Stimulated activated naive CD4-positive, alpha-beta T cell treated with Interleukin-2 at 50 U/mL for 16 hours (primary cell): ENCODE measurements around the gene COA8.

Experiments
- DNase-seq: peaks from one replicate; lab custom pipeline; 2025; lab: John Stamatoyannopoulos, UW

COA8 gene

DNA sequence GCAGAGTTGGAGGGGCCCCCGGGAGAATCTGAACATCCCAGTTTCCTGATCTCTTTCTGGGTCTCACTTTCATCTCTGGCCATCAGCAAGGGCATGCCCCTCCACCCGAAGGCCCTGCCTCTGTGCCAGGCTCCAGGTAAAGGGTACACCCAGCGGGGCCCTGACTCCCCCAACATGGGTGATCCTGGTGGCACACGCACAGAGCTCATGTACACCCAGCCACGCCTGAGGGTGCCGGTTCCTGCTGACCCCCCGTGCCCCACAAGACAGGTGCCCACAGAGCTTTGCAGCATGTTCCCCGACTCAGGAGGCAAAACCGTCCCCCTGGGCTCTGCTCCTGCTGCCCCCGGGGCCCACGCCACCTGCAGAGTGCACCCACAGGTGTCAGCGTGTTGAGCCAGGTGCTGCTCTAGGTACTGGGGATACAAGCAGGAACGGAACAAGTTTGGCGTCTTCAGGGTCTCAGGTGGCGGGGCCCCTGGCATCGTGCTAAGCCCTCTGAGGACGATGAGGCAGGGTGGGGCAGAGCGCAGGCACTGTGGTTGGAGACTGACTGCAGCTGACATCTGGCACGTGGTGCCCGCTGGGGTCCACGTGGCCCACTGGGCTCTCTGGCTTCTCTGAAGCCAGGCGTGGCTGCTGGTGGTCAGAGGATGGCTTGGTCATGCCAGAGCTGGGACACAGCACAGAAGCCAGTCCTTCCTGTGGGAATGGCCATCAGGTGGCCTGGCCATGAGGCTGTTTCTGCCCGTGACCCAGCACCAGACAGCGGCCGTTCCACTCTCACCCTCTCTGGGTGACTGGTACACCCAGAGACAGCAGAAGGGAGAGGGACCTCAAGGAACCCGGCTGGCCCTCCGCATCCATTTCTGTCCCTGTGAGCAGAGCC is 14.1 kb upstream of the COA8 start:
- DNase-seq: no peak

DNA sequence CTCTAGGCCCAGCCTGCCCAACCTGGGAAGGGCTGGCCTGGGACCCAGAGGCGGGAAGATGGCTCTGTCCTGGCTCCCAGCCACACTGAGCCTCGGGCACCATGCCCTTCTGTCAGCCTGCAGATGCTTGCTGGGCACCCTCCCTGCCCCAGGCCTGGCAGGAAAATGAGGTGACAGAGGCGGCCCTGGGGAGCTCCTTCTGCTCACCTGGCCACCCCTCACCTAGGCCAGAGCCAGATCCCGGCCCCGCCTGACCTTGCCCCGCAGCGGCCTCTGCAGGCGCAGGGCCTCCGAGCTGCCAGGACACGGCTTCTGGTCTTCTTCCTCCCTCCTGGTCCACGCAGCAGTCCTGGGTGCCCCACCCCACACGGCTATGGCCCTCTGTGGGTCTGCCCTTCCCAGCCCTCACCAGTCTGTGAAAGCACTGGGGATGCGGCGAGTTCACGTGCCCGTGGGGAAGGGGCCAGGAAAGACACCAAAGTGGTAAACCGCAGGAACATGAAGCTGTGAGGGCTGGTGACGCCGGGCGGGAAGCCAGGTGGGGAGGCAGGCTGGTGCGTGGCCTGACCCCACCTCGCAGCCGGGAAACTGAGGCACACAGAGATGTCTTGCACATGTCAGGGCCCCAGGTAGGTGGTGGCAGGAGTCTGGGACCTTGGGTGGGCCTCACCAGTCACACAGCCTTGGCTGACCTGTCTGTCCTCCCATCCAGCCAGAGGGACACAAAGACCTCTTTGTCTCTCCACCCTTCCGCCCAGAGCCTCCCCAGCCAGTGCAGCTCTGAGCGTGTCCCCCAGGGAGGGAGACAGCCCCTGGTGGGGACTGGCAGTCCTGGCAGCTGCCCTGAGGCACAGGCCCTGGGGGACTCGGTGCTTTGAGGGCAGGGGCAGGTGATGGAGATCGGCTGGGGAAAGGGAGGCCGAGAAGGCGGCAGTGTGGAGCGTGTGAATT is 13.1 kb upstream of the COA8 start:
- DNase-seq: no peak

- DNase-seq: no peak
Measured at GRCh38 chr14:103550451-103551337, 12.1 kb upstream of the COA8 start.

GRCh38 chr14:103551338-103551762 is 11.4 kb upstream of the COA8 start:
- DNase-seq: no peak

- DNase-seq: no peak
Measured at GRCh38 chr14:103552011-103552845, 10.5 kb upstream of the COA8 start.

GRCh38 chr14:103552846-103553210 is 9.9 kb upstream of the COA8 start:
- DNase-seq: no peak

DNA sequence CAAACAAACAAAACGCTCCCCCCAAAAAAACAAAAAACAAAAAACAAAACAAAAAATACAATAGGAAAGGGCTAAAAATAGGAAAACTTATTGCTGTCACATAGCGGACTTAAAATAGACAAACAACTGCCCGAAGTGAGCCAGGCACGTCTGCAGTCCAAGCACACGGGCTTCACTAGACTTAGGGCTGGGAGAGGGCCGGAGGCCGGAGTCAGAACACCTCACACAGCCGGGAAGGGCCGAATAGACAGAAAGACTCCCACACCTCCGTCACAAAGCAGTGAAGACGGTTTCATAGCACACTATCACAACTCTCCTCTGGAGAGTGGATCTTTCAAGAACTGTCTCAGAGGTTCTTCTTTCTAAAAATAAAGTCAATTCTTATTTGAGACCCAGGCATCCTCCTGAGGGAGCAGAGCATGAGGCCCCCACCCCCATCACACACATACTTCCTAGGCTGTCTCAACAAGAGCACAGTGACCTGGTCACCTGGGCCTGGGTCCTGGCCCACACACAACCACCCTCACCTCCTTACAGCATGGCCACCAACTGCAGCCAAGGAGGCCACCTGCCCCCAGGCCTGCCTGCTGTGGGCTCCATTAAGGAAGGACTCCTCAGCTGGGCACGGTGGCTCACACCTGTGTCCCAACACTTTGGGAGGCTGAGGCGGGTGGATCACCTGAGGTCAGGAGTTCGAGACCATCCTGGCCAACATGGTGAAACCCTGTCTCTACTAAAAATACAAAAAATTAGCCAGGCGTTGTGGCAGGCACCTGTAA is 7.0 kb upstream of the COA8 start:
- DNase-seq: no peak

DNA sequence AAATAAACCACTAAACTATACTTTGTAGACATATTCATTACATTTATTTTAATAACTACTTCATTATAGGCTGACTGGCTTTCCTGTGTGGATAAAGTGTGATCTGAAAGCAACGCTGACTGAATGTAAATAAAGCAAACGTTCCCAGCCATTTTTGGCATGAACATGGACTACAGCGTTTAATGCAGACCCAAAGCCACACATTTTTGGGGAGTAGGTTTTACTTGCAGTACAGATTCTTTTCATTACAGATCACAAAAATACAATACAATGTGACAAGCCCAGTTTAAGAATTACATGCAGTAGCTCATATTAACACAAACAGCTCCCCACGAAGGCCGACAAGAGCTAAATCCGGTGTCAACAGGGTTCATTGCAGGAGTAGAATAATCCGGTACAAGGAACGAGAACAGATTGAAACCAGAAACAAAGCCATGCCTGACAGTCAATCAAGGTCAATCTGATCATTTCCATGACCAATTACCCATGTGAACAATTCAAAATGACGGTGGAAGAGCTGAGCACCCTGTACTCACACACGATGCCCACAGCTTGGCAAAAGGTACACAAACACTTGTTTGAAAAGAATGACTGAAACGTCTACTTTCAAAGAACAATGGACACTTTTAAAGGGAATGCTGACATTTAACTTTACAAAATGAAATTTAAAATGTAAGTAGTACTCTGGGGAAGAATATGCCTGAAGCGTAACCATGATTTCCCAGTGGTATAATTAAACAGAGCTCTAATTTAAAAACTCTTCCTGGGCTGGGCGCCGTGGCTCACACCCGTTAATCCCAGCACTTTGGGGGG is 5.6 kb upstream of the COA8 start:
- no peak for DNase-seq

DNA sequence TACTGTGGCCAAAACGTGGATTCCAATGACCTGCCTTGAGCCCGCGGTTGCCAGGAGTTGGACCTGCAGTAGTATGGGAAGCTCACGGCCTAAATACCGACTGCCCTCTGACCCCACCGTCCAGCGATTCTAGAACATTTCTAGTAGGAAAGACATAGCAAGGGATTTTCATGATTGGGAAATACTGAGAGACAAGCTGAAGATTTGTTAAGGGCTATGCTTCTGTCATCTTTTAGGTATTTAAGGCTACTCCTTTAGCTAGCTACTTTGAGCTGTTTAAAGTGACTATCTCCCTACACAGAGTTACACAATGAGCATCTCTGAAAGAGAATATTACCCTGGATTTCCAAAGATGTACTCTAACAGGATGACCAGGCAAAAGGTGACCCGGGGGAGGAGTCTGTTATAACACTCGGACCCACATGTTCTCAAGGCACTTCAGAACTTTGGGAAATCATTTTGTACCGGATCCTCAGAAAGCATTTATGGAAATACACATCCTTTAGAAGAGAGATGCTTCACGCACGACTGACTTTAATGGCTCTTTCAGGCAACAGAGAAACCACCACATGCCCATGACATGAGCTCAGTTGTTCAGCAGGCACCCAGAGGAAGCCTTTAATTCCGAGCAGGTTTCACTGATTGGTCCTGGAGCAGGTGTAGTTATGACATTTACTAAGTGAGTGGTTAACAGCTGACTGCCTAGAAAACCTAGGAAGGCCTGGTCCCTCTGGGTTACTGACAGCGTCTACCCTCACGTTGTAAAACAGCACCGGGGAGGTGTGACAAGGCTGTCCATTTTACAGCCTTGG is 4.5 kb upstream of the COA8 start:
- no peak for DNase-seq

DNA sequence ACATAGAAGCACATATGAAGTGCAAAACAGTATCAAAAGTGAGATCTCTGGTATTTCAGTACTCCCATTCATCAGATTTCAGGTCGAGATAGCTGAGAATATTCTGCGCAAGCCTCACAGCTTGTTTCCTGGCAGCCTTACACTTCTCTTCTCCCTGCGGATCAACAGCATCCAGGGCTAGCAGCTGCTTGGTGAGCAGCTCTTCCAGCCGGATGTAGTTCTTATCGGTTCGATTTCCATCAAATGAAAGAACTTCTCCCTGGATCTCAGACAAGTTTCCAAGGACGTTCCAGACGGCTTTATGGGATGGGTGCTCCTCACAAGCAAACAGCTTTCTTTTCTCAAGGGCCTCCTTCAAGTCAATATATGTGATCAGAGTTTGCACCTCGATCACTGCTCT is 3.0 kb upstream of the COA8 start:
- no peak for DNase-seq

GRCh38 chr14:103560691-103561090 is 2.1 kb upstream of the COA8 start:
- DNase-seq: no peak

DNA sequence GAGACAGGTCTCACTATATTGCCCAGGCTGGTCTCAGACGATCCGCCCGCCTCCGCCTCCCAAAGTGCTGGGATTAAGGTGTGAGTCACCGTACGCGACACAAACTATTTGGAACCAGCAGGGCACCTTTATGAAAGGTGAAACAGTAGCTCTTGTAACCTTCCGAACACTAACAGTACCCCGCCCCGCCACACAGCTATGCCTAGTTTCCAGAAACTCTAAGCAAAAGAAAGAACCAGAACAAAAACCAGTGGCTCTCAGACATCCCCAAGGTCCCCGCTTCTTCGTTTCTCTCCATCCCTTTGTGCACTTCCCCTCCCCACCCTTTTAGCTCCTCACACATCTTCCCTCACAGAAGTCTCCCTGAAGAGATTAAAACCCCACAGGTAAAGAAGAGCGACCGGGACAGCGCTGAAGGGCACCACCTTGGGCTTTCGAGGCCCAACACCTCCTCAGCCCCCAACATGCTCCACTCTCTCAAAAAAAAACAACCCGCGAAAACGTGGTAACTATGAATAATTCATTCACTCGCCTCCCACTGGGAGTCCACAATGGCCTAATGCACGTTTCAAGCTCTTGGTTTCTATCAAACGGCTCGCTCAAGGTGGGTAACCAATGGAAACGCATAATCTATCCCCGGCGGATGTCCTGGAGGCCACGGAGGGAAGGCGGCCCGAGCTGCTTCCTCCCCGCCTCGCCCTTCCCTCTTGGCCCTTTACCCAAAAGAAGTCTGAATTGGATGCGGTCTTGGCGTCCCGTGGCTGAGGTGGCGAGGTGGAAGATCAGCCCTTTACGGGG is 1.2 kb upstream of the COA8 start:
- peak; percentile 43 for DNase-seq

DNA sequence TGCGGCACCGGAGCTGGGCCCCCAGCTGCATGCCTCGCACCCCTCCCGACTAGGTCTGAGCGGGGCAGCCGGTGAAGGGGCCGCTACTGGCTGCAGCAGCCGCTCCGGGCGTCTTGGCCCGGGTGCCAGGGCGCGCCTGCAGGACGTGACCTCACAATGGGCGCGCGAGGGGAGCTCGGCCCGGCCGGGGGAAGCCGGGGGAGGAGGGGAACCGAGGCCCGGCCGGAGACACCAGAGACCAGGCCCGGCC is 656 bp upstream of the COA8 start:
- no peak for DNase-seq

DNA sequence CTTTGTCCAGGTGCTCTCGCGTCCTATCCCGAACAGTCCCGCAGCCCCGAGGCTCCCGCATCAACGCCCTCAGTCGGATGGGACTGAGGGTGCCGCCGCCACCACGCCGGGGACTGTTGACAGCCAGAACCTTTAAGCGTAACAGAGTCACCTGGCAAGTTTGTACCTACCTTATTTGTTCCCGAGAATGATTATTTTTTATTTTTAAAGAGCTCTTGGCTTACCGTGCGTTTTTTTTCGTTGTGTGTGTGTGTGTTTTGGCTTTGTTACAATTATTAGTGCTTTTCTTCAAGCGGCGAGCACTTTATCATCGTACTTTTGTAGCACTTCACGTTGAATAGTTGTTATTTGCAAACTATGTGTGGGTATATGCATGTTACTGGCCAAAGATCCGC is 463 bp downstream of the COA8 start:
- DNase-seq: peak; percentile 41

DNA sequence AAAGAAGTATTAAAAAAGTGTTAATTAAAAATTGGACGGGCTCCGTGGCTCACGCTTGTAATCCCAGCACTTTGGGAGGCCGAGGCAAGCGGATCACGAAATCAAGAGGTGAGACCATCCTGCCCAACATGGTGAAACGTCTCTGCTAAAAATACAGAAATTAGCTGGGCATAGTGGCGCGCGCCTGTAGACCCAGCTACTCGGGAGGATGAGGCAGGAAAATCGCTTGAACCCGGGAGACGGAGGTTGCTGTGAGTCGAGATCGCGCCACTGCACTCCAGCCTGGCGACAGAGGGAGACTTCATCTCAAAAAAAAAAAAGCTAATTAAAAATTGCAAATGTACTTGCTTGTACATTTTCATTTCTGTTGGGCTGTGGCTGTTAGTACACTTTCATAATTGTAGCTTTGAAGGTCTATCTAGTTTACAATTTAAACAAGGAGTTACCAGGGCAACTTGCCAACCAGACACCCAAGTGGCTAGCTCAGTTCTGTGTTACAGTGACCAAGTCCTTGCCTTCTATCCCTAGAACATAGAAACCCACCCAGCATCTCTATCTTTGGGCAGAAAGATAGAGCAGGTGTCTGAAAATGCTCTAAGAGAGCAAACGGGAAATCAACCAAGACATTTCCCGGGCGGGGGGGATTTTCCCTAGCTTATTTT is 1.2 kb downstream of the COA8 start:
- no peak for DNase-seq

DNA sequence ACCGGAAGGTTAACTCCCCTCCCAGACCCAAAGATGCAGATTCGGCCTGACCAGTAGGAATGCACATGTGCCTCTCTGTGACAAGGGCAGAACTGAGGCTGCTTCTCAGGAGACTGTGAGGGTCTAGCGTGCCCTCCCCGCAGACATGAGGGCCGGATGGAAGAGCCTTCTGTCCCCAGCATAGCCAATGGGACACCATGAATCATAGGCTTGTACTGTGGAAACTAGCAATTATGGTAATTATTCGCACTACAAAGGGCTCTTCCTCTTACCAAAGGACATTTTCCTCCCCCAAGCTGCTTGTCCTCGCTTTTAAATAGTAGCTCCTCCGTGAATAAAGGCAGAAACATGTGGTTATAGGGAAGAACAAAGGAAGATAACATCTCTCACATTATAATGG is 6.2 kb downstream of the COA8 start:
- no peak for DNase-seq

DNA sequence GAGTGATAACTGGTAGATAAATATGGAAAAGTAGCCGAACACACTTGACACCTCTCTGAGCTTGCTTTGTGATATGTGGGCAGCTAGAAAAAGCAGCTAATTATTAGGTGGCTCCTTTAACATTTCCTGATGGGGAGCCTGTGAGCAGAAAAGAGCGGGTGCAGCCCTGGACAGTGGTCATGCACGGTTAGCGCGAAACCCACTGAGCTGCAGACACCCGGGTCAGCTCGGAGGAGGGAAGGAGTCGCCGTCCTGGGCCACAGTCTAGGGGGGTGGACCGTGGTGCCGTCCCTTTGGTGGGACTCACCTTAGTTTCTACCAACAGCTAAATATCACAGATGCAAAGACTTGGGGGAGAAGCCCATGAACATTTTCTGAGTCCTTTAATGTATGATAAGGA is 6.6 kb downstream of the COA8 start:
- no peak for DNase-seq

DNA sequence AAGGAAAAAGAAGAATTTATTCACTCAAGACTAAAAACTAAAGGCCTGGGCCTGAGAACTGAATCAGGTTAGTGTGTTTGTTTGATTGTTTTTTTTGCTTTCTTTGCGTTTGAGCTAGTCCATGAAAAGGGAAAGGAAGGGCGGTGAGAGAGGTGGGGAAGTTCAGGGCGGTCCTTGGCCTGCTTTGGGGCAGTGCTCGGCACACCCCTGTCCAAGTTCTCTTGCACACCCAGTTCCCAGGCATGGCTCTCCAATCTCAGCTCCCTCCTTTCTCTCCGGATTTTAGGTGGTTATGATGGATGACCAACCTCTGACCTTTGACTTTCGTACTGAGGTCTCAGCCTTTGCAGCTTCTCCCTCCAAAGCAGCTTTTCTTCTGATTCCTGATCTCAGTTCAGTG is 11.3 kb downstream of the COA8 start:
- DNase-seq: no peak
